Hepatic stellate cell (primary cell): ENCODE results near the gene ARGLU1.
"Not testable (repeated sequence)": the region's sequence is repeated elsewhere in the genome, so short reads cannot be mapped to it uniquely, and the experiment has no call there.

Source experiments
- DNase-seq: peaks from one replicate; pipeline ENCODE4 v3.0.0; 2011; ENCODE audit warnings: low spot score

The ARGLU1 gene

GRCh38 chr13:106567474-106568298 is at the start of gene ARGLU1:
TSS of gene ARGLU1 (minus strand) at chr13:106568137. CDS start at chr13:106567919, 218 bp downstream.
- peak; percentile 81 for DNase-seq

- no peak for DNase-seq
Measured at GRCh38 chr13:106617561-106617960, 49.6 kb upstream of the ARGLU1 start.

- no peak for DNase-seq
Measured at GRCh38 chr13:106616729-106617128, 48.8 kb upstream of the ARGLU1 start.

- no peak for DNase-seq
Measured at GRCh38 chr13:106614874-106615273, 46.9 kb upstream of the ARGLU1 start.

- no peak for DNase-seq
Measured at GRCh38 chr13:106612688-106613087, 44.8 kb upstream of the ARGLU1 start.

GRCh38 chr13:106610486-106610885 is 42.5 kb upstream of the ARGLU1 start:
- DNase-seq, result no peak

- DNase-seq, result no peak
Measured at GRCh38 chr13:106609116-106609515, 41.2 kb upstream of the ARGLU1 start.

- DNase-seq, result no peak
Measured at GRCh38 chr13:106603546-106603945, 35.6 kb upstream of the ARGLU1 start.

GRCh38 chr13:106602178-106602577 is 34.2 kb upstream of the ARGLU1 start:
- DNase-seq, result no peak

- no peak for DNase-seq
Measured at GRCh38 chr13:106601489-106601888, 33.6 kb upstream of the ARGLU1 start.

GRCh38 chr13:106600798-106601135 is 32.8 kb upstream of the ARGLU1 start:
- not testable (repeated sequence) for DNase-seq

- DNase-seq, result no peak
Measured at GRCh38 chr13:106599875-106600797, 32.2 kb upstream of the ARGLU1 start.

- no peak for DNase-seq
Measured at GRCh38 chr13:106597749-106598395, 29.9 kb upstream of the ARGLU1 start.

- DNase-seq, result no peak
Measured at GRCh38 chr13:106597186-106597585, 29.2 kb upstream of the ARGLU1 start.

GRCh38 chr13:106596275-106596937 is 28.5 kb upstream of the ARGLU1 start:
- no peak for DNase-seq

GRCh38 chr13:106595625-106596024 is 27.7 kb upstream of the ARGLU1 start:
- no peak for DNase-seq

- no peak for DNase-seq
Measured at GRCh38 chr13:106594980-106595379, 27.0 kb upstream of the ARGLU1 start.

GRCh38 chr13:106593132-106593531 is 25.2 kb upstream of the ARGLU1 start:
- no peak for DNase-seq

GRCh38 chr13:106591299-106591698 is 23.4 kb upstream of the ARGLU1 start:
- DNase-seq, result no peak

- no peak for DNase-seq
Measured at GRCh38 chr13:106589716-106590115, 21.8 kb upstream of the ARGLU1 start.

- no peak for DNase-seq
Measured at GRCh38 chr13:106588367-106588766, 20.4 kb upstream of the ARGLU1 start.

GRCh38 chr13:106587787-106588186 is 19.9 kb upstream of the ARGLU1 start:
- no peak for DNase-seq
